SJCRH30 (cell line): Measurements from ENCODE around the gene TBXA2R. TPM values are rescaled to one million over a fixed set of nuclear protein-coding genes. Genes with fewer than 3 reads are reported as not detected.

Source experiments
- total RNA-seq: library from RNA; depleted of rRNA; stranded (reverse); fragments of >200 nt; shearing (Covaris generic); gene quantifications from 2 replicates; pipeline ENCODE4 v1.2.3, GENCODE V29; 2014; rRNA removed

The TBXA2R gene
- total RNA-seq, 1 experiment from 2014 or later = 0.06 TPM

Other genes starting within 250 kb of the TBXA2R start
- 15.1 and 16.4 TPM in 2 replicates for gene NFIC, start 240.3 kb downstream of the TBXA2R start, total RNA-seq
- gene SMIM24, start 126.3 kb downstream of the TBXA2R start, total RNA-seq = not detected in 2 replicates
- gene SMIM44, start 123.4 kb downstream of the TBXA2R start, total RNA-seq = not detected in 2 replicates
- gene DOHH, start 106.2 kb downstream of the TBXA2R start, total RNA-seq = 11.7 and 12.3 TPM in 2 replicates
- gene FZR1, start 100.6 kb downstream of the TBXA2R start, total RNA-seq = 31.4 and 31.8 TPM in 2 replicates
- gene TEKTIP1, start 67.7 kb downstream of the TBXA2R start, total RNA-seq = not detected in 2 replicates
- 54.6 and 57.1 TPM in 2 replicates for gene MFSD12, start 49.3 kb downstream of the TBXA2R start, total RNA-seq
- gene HMG20B, start 33.9 kb downstream of the TBXA2R start, total RNA-seq = 45.0 and 48.0 TPM in 2 replicates
- 0.03 and 0.06 TPM in 2 replicates for gene GIPC3, start 21.4 kb downstream of the TBXA2R start, total RNA-seq
- gene CACTIN, start 19.9 kb upstream of the TBXA2R start, total RNA-seq = 21.4 and 21.6 TPM in 2 replicates
- gene PIP5K1C, start 93.6 kb upstream of the TBXA2R start, total RNA-seq = 11.8 and 12.2 TPM in 2 replicates
- gene TJP3, start 101.5 kb upstream of the TBXA2R start, total RNA-seq = not detected in 2 replicates
- 15.0 and 15.2 TPM in 2 replicates for gene APBA3, start 154.8 kb upstream of the TBXA2R start, total RNA-seq
- 23.9 and 29.4 TPM in 2 replicates for gene MRPL54, start 155.8 kb upstream of the TBXA2R start, total RNA-seq
- not detected in 2 replicates for gene RAX2, start 165.4 kb upstream of the TBXA2R start, total RNA-seq
- gene MATK, start 179.5 kb upstream of the TBXA2R start, total RNA-seq = not detected in 2 replicates